Activated CD4-positive, alpha-beta T cell treated with anti-CD3 and anti-CD28 coated beads for 48 hours (primary cell): ENCODE results near the gene CD81.

ENCODE experiments used
- DNase-seq: peaks from one replicate; pipeline ENCODE4 v3.0.0-alpha.2; 2020

Gene CD81

GRCh38 chr11:2441171-2441570, 64.1 kb downstream of the CD81 start:
- no peak for DNase-seq

- DNase-seq = no peak
Observed at GRCh38 chr11:2442589-2442988, 65.5 kb downstream of the CD81 start.

- DNase-seq = no peak
Observed at GRCh38 chr11:2443406-2443805, 66.3 kb downstream of the CD81 start.

- DNase-seq = peak; percentile 87
Observed at GRCh38 chr11:2443881-2444820, 67.0 kb downstream of the CD81 start, which contains the start of gene TRPM5. TSS of gene TRPM5 (minus strand) at chr11:2444514. CDS start at chr11:2423036, 21,478 bp downstream.

GRCh38 chr11:2444821-2445745, 68.0 kb downstream of the CD81 start, which contains the start of gene KCNQ1:
TSS of gene KCNQ1 (plus strand) at chr11:2445008. CDS start at chr11:2445099, 91 bp downstream.
- DNase-seq = peak; percentile 52

- DNase-seq = peak; percentile 38
Observed at GRCh38 chr11:2445746-2446551, 68.8 kb downstream of the CD81 start.

GRCh38 chr11:2446590-2447252, 69.6 kb downstream of the CD81 start:
- peak; percentile 30 for DNase-seq
